HepG2 (cell line): ENCODE measurements around the gene RRBP1. TPM values are rescaled to one million over a fixed set of nuclear protein-coding genes. Genes with fewer than 3 reads are reported as not detected.

ENCODE experiments used
- DR1 ChIP-seq: sonication (generic); formaldehyde crosslinking; IDR thresholded peaks from 2 replicates; pipeline ENCODE4 v1.8.0; 2021; ENCODE audit warnings: mild to moderate bottlenecking, missing genetic modification reagents, inconsistent platforms
- ETV6 ChIP-seq: sonication (generic); formaldehyde crosslinking; conservative IDR thresholded peaks from 2 replicates; pipeline ENCODE4 v1.4.0; 2020; ENCODE audit warnings: missing genetic modification reagents
- FLYWCH1 ChIP-seq: sonication (generic); formaldehyde crosslinking; IDR thresholded peaks from 2 replicates; pipeline ENCODE4 v1.8.1; 2023; ENCODE audit warnings: mild to moderate bottlenecking, missing genetic modification reagents
- KLF11 ChIP-seq: IDR thresholded peaks from 2 replicates; pipeline ENCODE4 v1.6.1; 2016; ENCODE audit warnings: missing compliant biosample characterization
- MED1 ChIP-seq: sonication (generic); formaldehyde crosslinking; IDR thresholded peaks from 2 replicates; pipeline ENCODE4 v1.4.0; 2020; ENCODE audit warnings: missing genetic modification reagents
- MIER3 ChIP-seq: IDR thresholded peaks from 2 replicates; pipeline ENCODE4 v1.6.1; 2016; ENCODE audit warnings: missing compliant biosample characterization, borderline replicate concordance
- MTA1 ChIP-seq: sonication (generic); formaldehyde crosslinking; IDR thresholded peaks from 2 replicates; pipeline ENCODE4 v1.4.0; 2020; ENCODE audit warnings: missing genetic modification reagents, mild to moderate bottlenecking, borderline replicate concordance
- MXI1 ChIP-seq: IDR thresholded peaks from 3 replicates; pipeline ENCODE4 v1.6.1; 2012; ENCODE audit warnings: low read depth, low read length, inconsistent platforms, borderline replicate concordance
- NKX3-1 ChIP-seq: sonication (generic); formaldehyde crosslinking; IDR thresholded peaks from 2 replicates; pipeline ENCODE4 v1.5.0; 2020; ENCODE audit warnings: missing genetic modification reagents
- RELA ChIP-seq: sonication (generic); formaldehyde crosslinking; IDR thresholded peaks from 2 replicates; pipeline ENCODE4 v1.4.0; 2020; ENCODE audit warnings: missing genetic modification reagents
- SAP130 ChIP-seq: IDR thresholded peaks from 2 replicates; pipeline ENCODE4 v1.6.1; 2016; ENCODE audit warnings: low read depth
- TBL1XR1 ChIP-seq: fragments of 150-350 bp; IDR thresholded peaks from 2 replicates; pipeline ENCODE4 v1.6.1; 2014; ENCODE audit warnings: borderline replicate concordance, low read length; ENCODE audit not compliant: partially characterized antibody
- TEAD3 ChIP-seq: optimal IDR thresholded peaks from 2 replicates; pipeline ENCODE3; 2016; ENCODE audit warnings: borderline replicate concordance
- TFE3 ChIP-seq: IDR thresholded peaks from 2 replicates; pipeline ENCODE4 v1.6.1; 2016
- U2AF2 ChIP-seq: fragments of 200-400 bp; formaldehyde crosslinking; IDR thresholded peaks from 2 replicates; pipeline ENCODE4 v1.6.1; 2017; ENCODE audit warnings: low read depth, mild to moderate bottlenecking, low read length
- ZBED4 ChIP-seq: sonication (generic); formaldehyde crosslinking; IDR thresholded peaks from 2 replicates; pipeline ENCODE4 v1.4.0; 2020; ENCODE audit warnings: missing genetic modification reagents, borderline replicate concordance
- ZFP91 ChIP-seq: sonication (generic); formaldehyde crosslinking; IDR thresholded peaks from 2 replicates; pipeline ENCODE4 v1.9.0; 2022; ENCODE audit warnings: missing genetic modification reagents, mild to moderate bottlenecking, borderline replicate concordance
- ZGPAT ChIP-seq: IDR thresholded peaks from 2 replicates; pipeline ENCODE4 v1.6.1; 2016; ENCODE audit warnings: mild to moderate bottlenecking
- ZNF260 ChIP-seq: sonication (generic); formaldehyde crosslinking; IDR thresholded peaks from 2 replicates; pipeline ENCODE4 v1.4.0; 2020; ENCODE audit warnings: missing genetic modification reagents, low read depth, mild to moderate bottlenecking, borderline replicate concordance
- ZNF557 ChIP-seq: sonication (generic); formaldehyde crosslinking; IDR thresholded peaks from 2 replicates; pipeline ENCODE4 v1.4.0; 2020; ENCODE audit warnings: missing genetic modification reagents
- ZNF598 ChIP-seq: sonication (generic); formaldehyde crosslinking; IDR thresholded peaks from 2 replicates; pipeline ENCODE4 v1.5.1; 2020; ENCODE audit warnings: mild to moderate bottlenecking, missing genetic modification reagents, borderline replicate concordance
- ZSCAN30 ChIP-seq: sonication (generic); formaldehyde crosslinking; IDR thresholded peaks from 2 replicates; pipeline ENCODE4 v1.5.0; 2020; ENCODE audit warnings: mild to moderate bottlenecking, missing genetic modification reagents
- polyA plus RNA-seq, 8 experiments: library from polyadenylated mRNA; depleted of rRNA in 3 of 8; stranded (reverse) in 7 of 8; unstranded in 1 of 8; fragments of >200 nt; fragmentation: Illumina TruSeq in 4 of 8; extraction: Trizol in 4 of 8; gene quantifications; 2 replicates each; pipeline versions ENCODE4 v1.2.1 to v1.2.3, GENCODE V29; 2011 to 2016; ENCODE audit warnings: low read depth in 4 of 8, missing spikeins in 1 of 8, mixed read lengths in 1 of 8; ENCODE audit not compliant: insufficient read depth in 1 of 8
- total RNA-seq, 5 experiments: library from RNA; depleted of rRNA; stranded (reverse); fragments of >200 nt; fragmentation: Illumina TruSeq; extraction: Trizol; gene quantifications; 2 replicates each; pipeline ENCODE4 v1.2.3, GENCODE V29; 2016; ENCODE audit warnings: low read depth in 1 of 5

The RRBP1 gene
- total and polyA plus RNA-seq, 2 of the 13 experiments (the other 11 are each of a cell fraction or from before 2014, with no cell fraction given), result 150 to 222 TPM

GRCh38 chr20:17605131-17605660, 76.8 kb downstream of the RRBP1 start (continued):
- no peak; the same call in 1 of the 2 replicates for TF ChIP-seq ZBED4 (CRISPR knock-in tag)
- TF ChIP-seq DR1 (CRISPR knock-in tag), result no peak
- TF ChIP-seq MTA1, result no peak; the same call in 1 of the 2 replicates
- peak; percentile 79; the same call in 1 of the 2 replicates for TF ChIP-seq MED1 (CRISPR knock-in tag)
- no peak for TF ChIP-seq NKX3-1
- no peak for TF ChIP-seq ZNF557 (CRISPR knock-in tag)
- no peak for TF ChIP-seq ZNF598 (CRISPR knock-in tag)
- peak; percentile 9 for TF ChIP-seq TEAD3 (CRISPR knock-in tag)
- peak; percentile 63; the same call in 1 of the 3 replicates for TF ChIP-seq MXI1
- peak; percentile 86; the same call in 1 of the 2 replicates for TF ChIP-seq MIER3 (CRISPR knock-in tag)
- peak; percentile 7 for TF ChIP-seq TBL1XR1
- TF ChIP-seq ZSCAN30 (CRISPR knock-in tag), result peak; percentile 59; the same call in 1 of the 2 replicates
- no peak for TF ChIP-seq FLYWCH1
- TF ChIP-seq ZGPAT (CRISPR knock-in tag), result peak; percentile 83
- peak; percentile 66 for TF ChIP-seq ZFP91 (CRISPR knock-in tag)
- TF ChIP-seq KLF11 (CRISPR knock-in tag), result no peak; the same call in 1 of the 2 replicates
- TF ChIP-seq ZNF260 (CRISPR knock-in tag), result no peak
- no peak for TF ChIP-seq RELA (CRISPR knock-in tag)
- TF ChIP-seq U2AF2, result no peak
- no peak for TF ChIP-seq ETV6 (CRISPR knock-in tag)
- peak; percentile 96 for TF ChIP-seq SAP130
- peak; percentile 75; the same call in 1 of the 2 replicates for TF ChIP-seq TFE3 (CRISPR knock-in tag)
